Thoracic aorta (tissue), 2 donors: ENCODE measurements around the gene SMOC2. TPM values are rescaled to one million over a fixed set of nuclear protein-coding genes. Genes with fewer than 3 reads are reported as not detected.

Experiments used
- ATAC-seq: fragments of 150-250 bp; one replicate; pipeline ENCODE4 v1.8.0; 2017; ENCODE audit warnings: low read depth; ENCODE audit not compliant: insufficient number of reproducible peaks, low FRiP score
- DNase-seq: peaks from one replicate; pipeline ENCODE4 v3.0.0-alpha.2; 2020; ENCODE audit warnings: low spot score
- H3K27ac ChIP-seq, 2 donors: fragments of 200-600 bp; sonication (generic); 1 replicate in 1 of 2; 2 replicates in 1 of 2; pipeline ENCODE4 v1.5.1; 2016; ENCODE audit warnings: mild to moderate bottlenecking in 2 of 2, moderate library complexity in 2 of 2
- H3K27me3 ChIP-seq: fragments of 200-600 bp; sonication (generic); replicated peaks from 2 replicates; pipeline ENCODE4 v1.6.0; 2016; ENCODE audit warnings: mild to moderate bottlenecking; ENCODE audit not compliant: insufficient read depth
- H3K36me3 ChIP-seq: fragments of 200-600 bp; sonication (generic); one replicate; pipeline ENCODE4 v1.5.1; 2016
- H3K4me1 ChIP-seq, 2 donors: fragments of 200-600 bp; sonication (generic); 1 replicate in 1 of 2; 2 replicates in 1 of 2; pipeline versions ENCODE4 v1.5.1 to v1.6.0; 2016; ENCODE audit warnings: low read depth in 2 of 2, mild to moderate bottlenecking in 1 of 2; ENCODE audit not compliant: control insufficient read depth in 1 of 2
- H3K4me3 ChIP-seq: fragments of 200-600 bp; sonication (generic); 2 replicates; pipeline ENCODE4 v1.5.1; 2016; ENCODE audit warnings: mild to moderate bottlenecking
- H3K9me3 ChIP-seq: fragments of 200-600 bp; sonication (generic); 2 replicates; pipeline ENCODE4 v1.5.1; 2016
- total RNA-seq, 2 donors: library from RNA; depleted of rRNA; stranded (reverse); fragments of >200 nt; gene quantifications; one replicate each; pipeline versions ENCODE4 v1.1.0 to v1.2.3, GENCODE V29; 2016
- TF ChIP-seq, protein P1 (sequence below): fragments of 200-600 bp; sonication (generic); IDR thresholded peaks from one replicate; pipeline ENCODE4 v1.5.1; 2019; ENCODE audit warnings: antibody characterized with exemption

The SMOC2 gene
- total RNA-seq, 2 donors from 2014 or later, result 334 to 424 TPM

DNA sequence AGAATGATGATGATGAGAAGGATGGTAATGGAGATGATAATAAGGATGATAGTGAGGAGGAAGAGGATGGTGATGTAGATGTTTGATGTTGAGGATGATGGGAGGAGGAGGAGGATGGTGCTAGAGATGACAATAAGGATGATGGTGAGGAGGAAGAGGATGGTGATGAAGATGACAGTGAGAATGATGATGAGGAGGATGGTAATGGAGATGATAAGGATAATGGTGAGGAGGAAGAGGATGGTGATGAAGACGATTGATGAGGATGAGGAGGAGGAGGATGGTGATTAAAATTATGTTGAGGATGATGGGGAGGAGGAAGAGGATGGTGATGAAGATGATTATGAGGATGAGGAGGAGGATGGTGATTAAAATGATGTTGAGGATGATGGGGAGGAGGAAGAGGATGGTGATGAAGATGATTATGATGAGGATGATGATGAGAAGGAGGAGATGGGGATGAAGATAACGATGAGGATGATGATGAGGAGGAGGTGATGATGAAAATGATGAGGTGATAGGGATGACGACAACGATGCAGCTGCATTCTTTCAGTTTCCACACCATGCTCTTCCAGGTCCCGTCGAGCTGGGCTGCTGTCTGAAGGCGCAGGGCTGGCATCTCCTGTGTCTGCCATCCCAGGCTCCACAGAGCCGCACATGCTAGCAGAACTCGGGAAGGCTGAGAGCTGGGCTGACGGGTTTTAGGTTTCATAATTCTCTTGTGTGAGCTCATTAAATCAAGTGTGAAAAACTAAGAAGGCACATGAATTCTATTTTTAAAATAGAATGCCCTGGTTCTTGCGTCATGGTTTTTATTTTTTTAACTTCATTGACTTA lies 274.9 kb downstream of the SMOC2 start:
- no peaks in the 10 kb centered on the region for H3K36me3 ChIP-seq
- DNase-seq (no peak), ATAC-seq (no peak)

DNA sequence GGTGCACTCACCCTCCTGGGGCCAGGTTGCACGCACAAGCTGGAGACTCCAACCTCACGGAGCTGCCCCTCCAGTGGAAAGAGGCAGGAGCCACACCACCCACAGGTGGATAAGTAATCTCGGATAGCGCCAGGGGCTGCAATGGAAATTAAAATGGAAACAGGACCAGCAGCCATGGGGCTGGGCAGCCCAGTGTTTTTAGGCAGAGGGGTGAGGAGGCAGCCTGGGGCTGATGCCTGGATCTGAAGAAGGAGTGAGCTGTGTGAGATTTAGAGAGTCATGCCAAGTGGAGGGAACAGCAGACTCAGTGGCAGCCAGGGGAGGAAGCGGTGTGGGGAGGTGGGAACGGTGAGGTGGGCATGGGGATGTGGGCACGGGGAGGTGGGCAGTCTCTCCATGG lies 275.6 kb downstream of the SMOC2 start:
- no peaks in the 10 kb centered on the region for H3K36me3 ChIP-seq
- no peak for DNase-seq
- no peaks in the 10 kb centered on the region for H3K4me1 ChIP-seq
- no peak overlapping the region for H3K4me3 ChIP-seq
- H3K9me3 ChIP-seq, result no peaks in the 10 kb centered on the region
- no peak for ATAC-seq
- H3K27ac ChIP-seq, result no peak overlapping the region
- no peaks in the 10 kb centered on the region for H3K27me3 ChIP-seq
- TF ChIP-seq, protein P1, sequence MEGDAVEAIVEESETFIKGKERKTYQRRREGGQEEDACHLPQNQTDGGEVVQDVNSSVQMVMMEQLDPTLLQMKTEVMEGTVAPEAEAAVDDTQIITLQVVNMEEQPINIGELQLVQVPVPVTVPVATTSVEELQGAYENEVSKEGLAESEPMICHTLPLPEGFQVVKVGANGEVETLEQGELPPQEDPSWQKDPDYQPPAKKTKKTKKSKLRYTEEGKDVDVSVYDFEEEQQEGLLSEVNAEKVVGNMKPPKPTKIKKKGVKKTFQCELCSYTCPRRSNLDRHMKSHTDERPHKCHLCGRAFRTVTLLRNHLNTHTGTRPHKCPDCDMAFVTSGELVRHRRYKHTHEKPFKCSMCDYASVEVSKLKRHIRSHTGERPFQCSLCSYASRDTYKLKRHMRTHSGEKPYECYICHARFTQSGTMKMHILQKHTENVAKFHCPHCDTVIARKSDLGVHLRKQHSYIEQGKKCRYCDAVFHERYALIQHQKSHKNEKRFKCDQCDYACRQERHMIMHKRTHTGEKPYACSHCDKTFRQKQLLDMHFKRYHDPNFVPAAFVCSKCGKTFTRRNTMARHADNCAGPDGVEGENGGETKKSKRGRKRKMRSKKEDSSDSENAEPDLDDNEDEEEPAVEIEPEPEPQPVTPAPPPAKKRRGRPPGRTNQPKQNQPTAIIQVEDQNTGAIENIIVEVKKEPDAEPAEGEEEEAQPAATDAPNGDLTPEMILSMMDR, result no peak

More for the DNA sequence above, 274.9 kb downstream of the SMOC2 start:
- H3K4me3 ChIP-seq, result no peak overlapping the region
- TF ChIP-seq, protein P1, result no peak
- no peaks in the 10 kb centered on the region for H3K4me1 ChIP-seq
- H3K27ac ChIP-seq, result no peak overlapping the region
- no peaks in the 10 kb centered on the region for H3K9me3 ChIP-seq
- no peaks in the 10 kb centered on the region for H3K27me3 ChIP-seq

GRCh38 chr6:168717491-168717890 lies 276.5 kb downstream of the SMOC2 start:
- no peak overlapping the region for H3K4me3 ChIP-seq
- ATAC-seq, result no peak
- no peaks in the 10 kb centered on the region for H3K4me1 ChIP-seq
- no peaks in the 10 kb centered on the region for H3K27me3 ChIP-seq
- TF ChIP-seq, protein P1, result no peak
- H3K9me3 ChIP-seq, result no peaks in the 10 kb centered on the region
- no peak overlapping the region for H3K27ac ChIP-seq
- no peaks in the 10 kb centered on the region for H3K36me3 ChIP-seq
- DNase-seq, result no peak

Other genes with a start within 250 kb of the SMOC2 start
- under 1 TPM; 0.28 to 0.41 TPM for gene DACT2, start 121.4 kb upstream of the SMOC2 start, total RNA-seq